Lower leg skin (tissue), 4 donors: ENCODE data around the gene TPST2. TPM values are rescaled to one million over a fixed set of nuclear protein-coding genes. Genes with fewer than 3 reads are reported as not detected.

ENCODE experiments used
- DNase-seq, 2 donors: peaks; one replicate each; pipeline ENCODE4 v3.0.0-alpha.2; 2019; ENCODE audit warnings: low spot score in 2 of 2
- H3K4me3 ChIP-seq: fragments of 200-600 bp; sonication (generic); 2 replicates; pipeline ENCODE4 v1.5.1; 2017; ENCODE audit warnings: mild to moderate bottlenecking, low read depth; ENCODE audit not compliant: poor library complexity, severe bottlenecking
- POLR2A ChIP-seq, 2 donors: fragments of 450-650 bp; IDR thresholded peaks; one replicate each; pipeline ENCODE4 v1.6.1; 2016 to 2017; ENCODE audit warnings: antibody characterized with exemption in 2 of 2, mild to moderate bottlenecking in 1 of 2, moderate library complexity in 1 of 2
- WGBS, 2 donors: methylation state at CpG; one replicate each; pipeline ENCODE4 v1.1.5; 2018; 5-methylcytosine and 5-hydroxymethylcytosine counted together
- intact Hi-C: fragments of 100-400 bp; cut with DNase I; formaldehyde crosslinking; loops from one replicate; pipeline ENCODE4 v1.15.0; 2023; ENCODE audit warnings: low total_unique reads
- total RNA-seq, 4 donors: library from RNA; depleted of rRNA; stranded (reverse); fragments of >200 nt; gene quantifications; one replicate each; pipeline ENCODE4 v1.1.0, GENCODE V29; 2016
- TF ChIP-seq, protein P1 (sequence below), 3 donors: fragments of 450-650 bp; IDR thresholded peaks; one replicate each; pipeline ENCODE4 v1.5.1; 2016; ENCODE audit warnings: antibody characterized with exemption in 3 of 3, mild to moderate bottlenecking in 3 of 3, moderate library complexity in 2 of 3

The TPST2 gene
- total RNA-seq, 4 donors from 2014 or later: 54.9 to 60.6 (median 58.5) TPM

GRCh38 chr22:26602127-26602526 lies 12.2 kb upstream of the TPST2 start:
- TF ChIP-seq POLR2A (IDR thresholded peaks at IDR 0.05): no peak
- TF ChIP-seq, protein P1, sequence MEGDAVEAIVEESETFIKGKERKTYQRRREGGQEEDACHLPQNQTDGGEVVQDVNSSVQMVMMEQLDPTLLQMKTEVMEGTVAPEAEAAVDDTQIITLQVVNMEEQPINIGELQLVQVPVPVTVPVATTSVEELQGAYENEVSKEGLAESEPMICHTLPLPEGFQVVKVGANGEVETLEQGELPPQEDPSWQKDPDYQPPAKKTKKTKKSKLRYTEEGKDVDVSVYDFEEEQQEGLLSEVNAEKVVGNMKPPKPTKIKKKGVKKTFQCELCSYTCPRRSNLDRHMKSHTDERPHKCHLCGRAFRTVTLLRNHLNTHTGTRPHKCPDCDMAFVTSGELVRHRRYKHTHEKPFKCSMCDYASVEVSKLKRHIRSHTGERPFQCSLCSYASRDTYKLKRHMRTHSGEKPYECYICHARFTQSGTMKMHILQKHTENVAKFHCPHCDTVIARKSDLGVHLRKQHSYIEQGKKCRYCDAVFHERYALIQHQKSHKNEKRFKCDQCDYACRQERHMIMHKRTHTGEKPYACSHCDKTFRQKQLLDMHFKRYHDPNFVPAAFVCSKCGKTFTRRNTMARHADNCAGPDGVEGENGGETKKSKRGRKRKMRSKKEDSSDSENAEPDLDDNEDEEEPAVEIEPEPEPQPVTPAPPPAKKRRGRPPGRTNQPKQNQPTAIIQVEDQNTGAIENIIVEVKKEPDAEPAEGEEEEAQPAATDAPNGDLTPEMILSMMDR (IDR thresholded peaks at IDR 0.05): no peak
- no peak for DNase-seq
- H3K4me3 ChIP-seq: no peak overlapping the region
- WGBS, 2 donors: 77 to 87% methylated on average over 4 of the region's 4 CpGs
- intact Hi-C loops: no loop called here

DNA sequence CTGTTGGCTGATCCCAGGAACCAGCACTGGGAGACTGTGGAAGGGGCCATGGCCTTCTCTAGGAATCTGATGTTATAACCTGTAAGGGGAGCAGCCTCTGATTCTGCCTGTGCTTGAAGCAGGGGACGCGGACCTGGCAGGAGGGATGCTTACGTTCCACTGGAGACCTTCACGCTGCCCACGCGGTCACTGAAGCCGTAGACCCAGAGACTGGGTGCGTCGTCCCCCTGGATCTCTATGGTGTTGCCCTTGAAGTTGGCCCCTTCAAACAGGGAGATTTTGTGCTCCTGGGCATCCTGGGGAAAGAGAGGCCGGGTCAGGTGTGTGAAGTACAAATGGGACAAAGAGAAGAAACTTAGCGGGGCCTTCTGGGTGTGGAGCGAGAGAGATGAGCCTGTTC lies 11.8 kb upstream of the TPST2 start:
- no peak for DNase-seq
- 89% methylated on average over 12 of the region's 12 CpGs for WGBS, 2 donors
- TF ChIP-seq, protein P1 (IDR thresholded peaks at IDR 0.05): no peak
- TF ChIP-seq POLR2A (IDR thresholded peaks at IDR 0.05): no peak
- intact Hi-C loops: no loop called here
- no peak overlapping the region for H3K4me3 ChIP-seq

DNA sequence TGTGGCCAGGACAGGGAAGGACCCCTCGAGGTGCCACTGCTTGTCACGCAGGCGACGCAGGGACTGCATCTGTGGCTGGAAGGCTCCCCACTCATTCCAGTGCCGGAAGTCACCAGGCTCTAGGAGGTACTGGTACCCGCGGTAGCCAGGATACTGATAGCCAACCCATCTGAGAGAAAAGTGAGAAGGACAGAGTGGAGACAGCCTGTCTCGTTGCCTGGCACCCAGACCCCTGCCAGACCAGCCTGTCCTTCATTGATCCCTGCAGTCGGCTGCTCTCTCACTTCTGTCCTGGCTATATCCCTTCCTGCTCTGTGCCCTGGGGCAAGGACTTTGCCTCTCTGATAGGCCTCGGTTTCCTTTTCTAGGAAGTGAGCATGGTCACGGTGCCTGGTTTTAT lies 9.6 kb upstream of the TPST2 start:
- H3K4me3 ChIP-seq: no peak overlapping the region
- TF ChIP-seq, protein P1 (IDR thresholded peaks at IDR 0.05): no peak
- TF ChIP-seq POLR2A (IDR thresholded peaks at IDR 0.05): no peak
- DNase-seq: no peak
- intact Hi-C loops: no loop called here
- WGBS, 2 donors: 82 to 83% methylated on average over 11 of the region's 11 CpGs

- TF ChIP-seq, protein P1 (IDR thresholded peaks at IDR 0.05): no peak
- TF ChIP-seq POLR2A (IDR thresholded peaks at IDR 0.05): no peak
- DNase-seq: no peak
- intact Hi-C loops: no loop called here
- WGBS, 2 donors: 77 to 80% methylated on average over 4 of the region's 4 CpGs
- H3K4me3 ChIP-seq: no peak overlapping the region
These were observed 7.5 kb upstream of the TPST2 start for GRCh38 chr22:26597480-26597879.

- 72 to 76% methylated on average over 4 of the region's 4 CpGs for WGBS, 2 donors
These were observed 7.1 kb upstream of the TPST2 start for GRCh38 chr22:26597026-26597425.

DNA sequence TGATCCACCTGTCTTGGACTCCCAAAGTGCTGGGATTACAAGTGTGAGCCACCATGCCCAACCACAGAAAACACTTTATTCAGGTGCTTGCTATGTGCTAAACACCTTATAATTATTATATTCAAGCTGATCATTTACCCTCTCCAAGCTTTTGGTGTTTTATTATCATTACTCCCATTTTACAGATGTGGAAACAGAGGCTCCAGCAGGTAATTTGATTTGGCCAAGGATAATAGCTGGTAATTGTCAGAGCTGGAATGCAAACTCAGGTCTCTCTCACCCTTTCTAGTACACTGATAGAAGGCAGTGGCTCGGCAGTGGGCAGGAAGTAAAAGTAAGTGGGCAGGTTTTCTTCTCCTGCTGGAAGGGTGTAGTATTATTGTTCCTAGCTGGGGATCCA lies 3.8 kb upstream of the TPST2 start:
- whole genome bisulfite sequencing, 2 donors: 60 to 77% methylated on average over 1 of the region's 1 CpG
- intact Hi-C loops: no loop called here
- DNase-seq: no peak

More at GRCh38 chr22:26597026-26597425, 7.1 kb upstream of the TPST2 start:
- DNase-seq: no peak
- intact Hi-C loops: no loop called here
- no peak for TF ChIP-seq POLR2A (IDR thresholded peaks at IDR 0.05)
- TF ChIP-seq, protein P1 (IDR thresholded peaks at IDR 0.05): no peak
- no peak overlapping the region for H3K4me3 ChIP-seq

More for the DNA sequence above, 3.8 kb upstream of the TPST2 start:
- no peak for TF ChIP-seq POLR2A (IDR thresholded peaks at IDR 0.05)
- TF ChIP-seq, protein P1 (IDR thresholded peaks at IDR 0.05): no peak
- H3K4me3 ChIP-seq: no peak overlapping the region
